Cerebellar nuclear complex (tissue), 1 donor: ENCODE results near the gene HSPA1A.

Source experiments
- DNase-seq, 2 experiments: peaks; one replicate each; lab custom pipeline; 2025; lab: John Stamatoyannopoulos, UW

HSPA1A gene

GRCh38 chr6:31815025-31815838 is at the start of gene HSPA1A, which contains the start of gene HSPA1L:
TSS of gene HSPA1A (plus strand) at chr6:31815543. CDS start at chr6:31815757, 214 bp downstream.
TSS of gene HSPA1L (minus strand) at chr6:31815283. CDS start at chr6:31811972, 3,311 bp downstream.
- DNase-seq = peak; percentile 67 to 88

- DNase-seq = no peak
These were observed 49.8 kb upstream of the HSPA1A start for GRCh38 chr6:31765559-31765909.

- DNase-seq = no peak
These were observed 49.2 kb upstream of the HSPA1A start for GRCh38 chr6:31765910-31766794.

GRCh38 chr6:31767096-31767645 is 48.2 kb upstream of the HSPA1A start:
- DNase-seq = no peak

- no peak for DNase-seq
These were observed 46.7 kb upstream of the HSPA1A start for GRCh38 chr6:31768363-31769257.

GRCh38 chr6:31769684-31770371 is 45.5 kb upstream of the HSPA1A start:
- no peak for DNase-seq

- DNase-seq = no peak
These were observed 44.5 kb upstream of the HSPA1A start for GRCh38 chr6:31770860-31771259.

- DNase-seq = no peak
These were observed 43.4 kb upstream of the HSPA1A start for GRCh38 chr6:31771992-31772358.

GRCh38 chr6:31775184-31775583 is 40.2 kb upstream of the HSPA1A start:
- no peak for DNase-seq

GRCh38 chr6:31775633-31776484 is 39.5 kb upstream of the HSPA1A start:
- no peak for DNase-seq

- DNase-seq = no peak
These were observed 38.8 kb upstream of the HSPA1A start for GRCh38 chr6:31776485-31776988.

- DNase-seq = no peak
These were observed 38.2 kb upstream of the HSPA1A start, which contains the start of gene VWA7 for GRCh38 chr6:31776989-31777666. TSS of gene VWA7 (minus strand) at chr6:31777328. CDS start at chr6:31776779, 549 bp downstream.

- DNase-seq = no peak
These were observed 37.7 kb upstream of the HSPA1A start for GRCh38 chr6:31777667-31778050.

- no peak for DNase-seq
These were observed 37.1 kb upstream of the HSPA1A start for GRCh38 chr6:31778193-31778592.

GRCh38 chr6:31778999-31779885 is 36.1 kb upstream of the HSPA1A start:
- no peak for DNase-seq

GRCh38 chr6:31779908-31780307 is 35.4 kb upstream of the HSPA1A start:
- no peak for DNase-seq

GRCh38 chr6:31780507-31781243 is 34.7 kb upstream of the HSPA1A start:
- no peak for DNase-seq
